PC-9 (cell line): ENCODE results near the gene NFAM1.

Experiments used
- CTCF ChIP-seq: fragments of 200-600 bp; sonication (generic); conservative IDR thresholded peaks from 2 replicates; pipeline ENCODE4 v1.6.1; 2017; ENCODE audit warnings: mixed run types, antibody characterized with exemption, mild to moderate bottlenecking, moderate library complexity
- EZH2 ChIP-seq: fragments of 200-600 bp; sonication (generic); IDR thresholded peaks from 2 replicates; pipeline ENCODE4 v1.8.0; 2017; ENCODE audit warnings: antibody characterized with exemption, low read depth

DNA sequence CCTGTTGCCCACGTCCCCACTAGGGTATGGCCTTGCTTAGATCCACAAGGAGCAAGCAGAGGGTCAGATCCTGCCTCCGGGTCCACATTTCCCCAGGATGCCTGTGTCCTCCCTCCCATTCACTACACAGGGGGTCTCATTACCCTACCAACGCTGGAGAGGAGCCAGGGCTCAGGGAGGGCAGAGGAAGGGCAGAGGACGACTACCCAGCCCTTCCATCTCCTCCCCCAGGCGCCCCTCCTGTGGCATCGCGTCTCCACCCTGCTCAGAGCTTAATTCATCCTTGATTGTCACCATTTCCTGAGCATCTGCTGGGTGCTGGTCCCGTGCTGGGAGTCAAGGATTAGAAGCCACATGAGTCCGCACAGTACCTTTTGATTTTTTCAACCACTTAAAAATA is 5.0 kb downstream of the NFAM1 start:
- TF ChIP-seq CTCF (no peak), EZH2 (no peak)
